ENCODE data around the gene PDLIM7.
"Not testable (repeated sequence)": the region's sequence is repeated elsewhere in the genome, so short reads cannot be mapped to it uniquely, and the experiment has no call there.

Gene PDLIM7

DNA sequence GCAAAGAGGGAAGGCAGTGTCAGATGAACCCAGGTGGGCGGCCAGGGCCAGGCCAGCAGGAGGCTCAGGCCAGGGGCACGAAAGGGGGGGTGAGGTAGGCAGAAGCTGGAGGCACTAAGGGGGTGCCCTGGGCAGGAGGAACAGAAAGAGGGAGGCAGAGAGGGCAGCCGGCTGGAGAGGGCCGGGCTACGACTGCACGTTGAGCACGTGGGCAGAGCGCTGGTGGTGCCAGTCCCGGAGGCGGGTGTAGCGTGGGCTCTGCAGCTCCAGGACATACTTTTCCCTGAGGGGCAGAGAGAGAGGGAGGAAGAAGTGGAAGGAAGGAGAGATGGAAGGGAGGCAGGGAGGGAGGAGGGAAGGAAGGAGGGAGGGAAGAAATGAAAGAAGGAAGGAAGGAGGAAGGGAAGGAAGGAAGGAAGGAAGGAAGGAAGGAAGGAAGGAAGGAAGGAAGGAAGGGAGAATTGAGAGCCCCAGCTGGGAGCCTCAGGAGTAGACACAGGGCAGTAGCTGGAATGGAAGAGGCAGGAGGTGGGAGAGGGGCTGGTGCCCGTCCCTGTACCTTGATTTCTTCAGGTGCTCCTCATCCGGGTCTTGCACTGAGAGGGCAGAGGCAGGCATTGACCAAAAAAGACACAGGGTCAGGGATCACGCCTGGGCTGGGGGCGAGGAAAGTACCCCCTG lies 7.0 kb downstream of the PDLIM7 start:
- no peak for DNase-seq (ENCODE audit: low read depth)

DNA sequence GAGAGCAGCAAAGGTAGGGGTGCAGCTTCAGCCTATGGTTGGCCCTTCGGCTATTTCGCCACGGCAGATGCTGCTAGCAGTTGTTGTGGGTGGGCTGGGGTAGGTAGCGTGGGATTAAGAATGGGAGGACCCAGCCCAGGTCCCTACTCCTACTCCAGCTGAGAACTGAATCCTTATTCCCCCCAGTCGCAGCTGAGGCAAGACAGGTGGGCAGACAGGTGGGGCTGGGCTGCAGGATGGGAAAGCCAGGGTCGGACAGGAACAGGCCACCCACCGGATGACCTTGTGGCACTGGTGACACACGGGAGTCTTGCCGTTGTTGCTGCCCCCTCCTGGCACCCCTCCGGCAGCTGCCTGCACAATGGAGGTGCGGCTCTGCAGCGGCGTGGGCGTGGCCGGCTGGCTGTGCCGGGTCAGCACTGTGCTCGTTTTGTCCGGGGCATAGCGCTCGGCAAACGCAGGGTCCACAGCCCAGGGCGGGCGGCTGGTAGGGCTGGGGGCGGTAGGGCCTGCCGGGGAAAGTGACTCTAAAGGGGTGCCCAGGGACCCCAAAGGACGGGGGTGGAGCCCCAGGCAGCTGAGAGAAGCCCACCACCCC lies 8.2 kb downstream of the PDLIM7 start:
- DNase-seq (ENCODE audit: low read depth) = no peak

DNA sequence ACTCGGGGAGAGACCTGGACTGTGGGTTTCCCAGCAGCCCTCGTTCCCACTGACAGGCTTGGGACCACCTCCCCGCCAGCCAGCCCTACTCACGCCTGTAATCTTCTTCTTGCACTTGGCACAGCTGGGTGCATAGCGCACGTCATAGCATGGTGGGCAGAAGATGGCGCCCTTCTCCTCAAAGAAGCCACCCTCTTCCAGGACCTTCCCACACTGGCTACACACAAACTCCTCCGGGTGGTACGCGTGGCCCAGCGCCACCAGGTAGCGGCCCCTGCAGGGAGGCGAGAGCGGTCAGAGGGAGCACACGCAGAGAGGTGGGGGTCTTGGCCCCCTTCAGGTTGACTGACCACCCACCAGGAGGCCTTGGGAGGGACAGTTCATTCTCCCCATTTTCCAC lies 9.4 kb downstream of the PDLIM7 start:
- no peak for DNase-seq (ENCODE audit: low read depth)

DNA sequence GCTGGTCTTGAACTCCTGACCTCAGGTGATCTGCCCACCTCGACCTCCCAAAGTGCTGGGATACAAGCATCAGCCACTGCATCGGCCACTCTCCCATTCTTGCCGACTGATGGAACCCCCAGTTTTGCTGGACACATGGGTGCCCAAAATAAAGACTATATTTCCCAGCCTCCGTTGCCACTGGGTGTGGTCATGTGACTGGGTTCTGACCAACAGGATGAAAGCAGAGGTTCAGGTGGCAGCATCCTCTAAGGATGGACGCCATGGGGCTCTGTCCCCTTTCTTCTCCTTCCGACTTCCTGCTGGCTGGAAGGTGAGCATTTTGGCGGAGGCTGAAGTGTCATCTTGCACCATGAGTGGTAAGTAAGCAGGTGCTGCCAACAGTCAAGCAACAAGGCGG lies 10.3 kb downstream of the PDLIM7 start:
- no peak for DNase-seq (ENCODE audit: low read depth)

DNA sequence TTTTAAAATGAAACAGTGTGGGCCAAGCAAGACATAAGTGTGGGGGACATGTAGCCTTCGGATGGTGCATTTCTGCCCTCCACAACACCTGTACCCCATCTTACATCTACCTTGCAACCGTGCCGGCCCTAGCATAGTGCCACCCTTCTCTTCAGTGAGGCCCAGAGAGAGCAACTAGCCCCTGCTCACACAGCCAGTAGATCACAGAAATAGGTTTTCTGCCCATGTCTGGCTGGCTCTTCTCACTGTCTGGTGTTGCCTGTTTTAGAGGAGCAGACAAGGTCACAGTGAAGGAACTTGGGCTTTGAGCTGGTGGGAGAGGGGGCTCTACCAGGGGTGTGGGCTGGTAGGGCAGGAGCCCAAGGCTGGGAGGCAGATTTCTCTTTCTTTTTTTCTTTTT lies 11.1 kb downstream of the PDLIM7 start:
- no peak for DNase-seq (ENCODE audit: low read depth)

DNA sequence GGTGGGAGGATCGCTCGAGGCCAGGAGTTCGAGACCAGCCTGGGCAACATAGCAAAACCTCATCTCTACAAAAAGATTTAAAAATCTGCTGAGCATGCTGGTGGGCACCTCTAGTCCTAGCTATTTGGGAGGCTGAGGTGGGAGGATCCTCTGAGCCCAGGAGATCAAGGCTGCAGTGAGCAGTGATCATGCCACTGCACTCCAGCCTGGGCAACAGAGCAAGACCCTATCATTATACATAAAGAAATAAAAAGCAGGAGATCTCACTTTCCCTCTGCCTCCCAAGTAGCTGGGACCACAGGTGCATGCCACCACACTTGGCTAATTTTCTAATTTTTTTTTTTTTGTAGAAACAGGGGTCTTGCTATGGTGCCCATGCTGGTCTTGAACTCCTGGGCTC lies 11.7 kb downstream of the PDLIM7 start:
- not testable (repeated sequence) for DNase-seq (ENCODE audit: low read depth)

DNA sequence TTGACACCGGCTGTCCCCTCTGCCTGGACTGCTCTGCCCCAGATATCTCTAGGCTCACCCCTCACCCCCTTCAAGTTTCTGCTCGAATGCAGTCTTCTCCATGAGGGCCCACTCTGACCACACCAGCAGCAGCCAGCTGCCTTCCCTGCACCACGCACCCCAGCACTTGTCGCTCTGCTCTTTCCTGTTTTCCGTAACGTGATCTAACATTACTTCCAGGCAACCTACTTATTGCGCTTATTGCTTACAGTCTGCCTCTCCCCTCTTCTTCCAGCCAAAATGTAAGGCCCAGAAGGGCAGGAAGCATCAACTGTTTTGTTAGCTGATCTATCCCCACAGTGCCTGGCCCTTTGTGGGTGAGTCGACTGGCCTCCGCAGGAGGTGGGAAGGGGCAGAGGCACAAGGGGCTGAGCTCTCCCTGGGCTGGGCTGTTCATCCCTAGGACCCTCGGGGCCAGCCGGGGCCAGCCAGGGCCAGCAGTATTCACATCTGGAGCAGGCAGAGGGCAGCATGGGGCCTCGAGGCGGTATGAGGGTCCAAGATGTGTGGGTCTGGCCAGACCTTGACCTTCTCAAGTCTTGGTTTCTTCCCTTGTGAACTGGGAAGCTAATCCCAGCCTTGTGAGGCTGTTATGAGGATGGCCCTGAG lies 12.4 kb downstream of the PDLIM7 start:
- DNase-seq (ENCODE audit: low read depth) = no peak

DNA sequence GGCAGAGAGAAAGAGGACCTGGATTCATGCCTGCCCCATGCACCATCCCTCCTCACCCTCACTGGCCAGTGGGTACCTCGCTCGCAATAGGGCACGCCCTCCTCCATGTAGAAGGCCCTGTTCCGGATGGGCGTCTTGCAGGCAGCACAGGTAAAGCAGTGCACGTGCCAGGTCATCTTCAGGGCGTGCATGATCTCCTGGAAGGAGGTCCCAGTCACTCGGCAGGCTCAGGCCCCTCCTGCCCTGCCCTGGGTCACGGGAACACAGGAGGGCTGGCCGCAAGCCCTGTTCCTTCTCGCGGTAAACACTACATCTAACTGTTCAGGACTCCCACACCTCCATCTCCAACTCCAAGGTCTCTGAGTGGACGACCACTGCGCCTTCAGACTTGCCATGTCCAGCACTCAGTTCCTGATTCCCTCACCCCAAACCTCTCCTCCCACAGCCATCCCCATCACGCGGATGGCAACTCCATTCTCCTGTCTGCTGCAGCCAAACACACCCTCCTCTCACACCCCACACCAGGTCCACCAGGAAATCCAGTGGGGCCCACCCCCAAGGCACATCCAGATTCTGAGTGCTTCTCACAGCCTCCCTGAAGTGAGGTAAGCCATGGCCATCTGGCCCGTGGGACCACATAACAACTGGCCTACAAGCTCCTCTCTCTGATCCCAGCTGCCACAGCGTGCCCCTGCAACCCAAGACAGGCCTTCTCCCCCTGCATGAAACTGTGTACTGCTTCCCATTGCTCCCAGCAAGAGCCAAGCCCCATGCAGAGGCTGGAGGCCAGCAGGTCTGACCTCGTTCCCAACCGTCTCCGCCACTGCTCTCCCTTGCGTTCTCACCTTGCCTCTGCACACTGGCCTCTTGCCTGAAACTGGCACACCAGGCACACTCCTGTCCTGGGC lies 13.2 kb downstream of the PDLIM7 start:
- DNase-seq (ENCODE audit: low read depth) = no peak

DNA sequence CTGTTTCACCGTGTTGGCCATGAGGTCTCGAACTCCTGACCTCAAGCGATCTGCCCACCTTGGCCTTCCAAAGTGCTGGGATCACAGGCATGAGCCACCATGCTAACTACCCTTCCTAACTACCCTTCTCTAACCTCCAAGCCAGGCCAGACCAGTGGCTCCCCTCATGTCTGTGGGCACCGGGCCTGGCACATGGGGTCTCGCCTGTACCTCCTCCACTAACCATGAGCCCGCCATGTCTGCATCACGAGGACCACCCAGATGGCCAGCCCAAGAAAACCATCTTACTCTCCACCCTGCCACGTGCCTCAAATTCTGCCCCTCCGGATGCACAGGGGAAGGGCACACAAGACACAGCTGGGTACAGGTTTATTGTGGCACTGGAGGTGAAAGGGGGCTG lies 14.4 kb downstream of the PDLIM7 start:
- DNase-seq (ENCODE audit: low read depth) = no peak

DNA sequence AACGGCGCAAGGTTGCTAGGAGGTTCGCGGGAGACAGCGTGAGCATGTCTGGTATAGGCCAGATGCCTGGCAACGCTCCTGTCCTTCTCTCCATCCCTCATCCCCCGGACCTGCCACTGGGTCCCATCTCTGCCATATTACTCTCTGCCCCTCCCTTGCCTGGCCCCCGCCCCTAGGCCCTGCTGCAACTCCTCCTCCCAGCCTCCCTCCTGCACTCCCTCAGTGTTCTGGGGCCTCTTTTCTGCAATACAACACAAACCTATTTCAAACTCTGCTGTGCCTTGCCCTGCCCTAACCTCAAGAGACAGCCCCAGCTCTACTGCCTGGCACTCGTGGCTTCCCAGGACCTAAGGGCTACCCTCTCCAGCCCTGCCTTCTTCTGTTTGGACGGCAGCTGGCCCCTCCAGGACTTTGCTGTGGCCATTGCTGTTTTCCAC lies 15.0 kb downstream of the PDLIM7 start:
- DNase-seq (ENCODE audit: low read depth) = no peak

DNA sequence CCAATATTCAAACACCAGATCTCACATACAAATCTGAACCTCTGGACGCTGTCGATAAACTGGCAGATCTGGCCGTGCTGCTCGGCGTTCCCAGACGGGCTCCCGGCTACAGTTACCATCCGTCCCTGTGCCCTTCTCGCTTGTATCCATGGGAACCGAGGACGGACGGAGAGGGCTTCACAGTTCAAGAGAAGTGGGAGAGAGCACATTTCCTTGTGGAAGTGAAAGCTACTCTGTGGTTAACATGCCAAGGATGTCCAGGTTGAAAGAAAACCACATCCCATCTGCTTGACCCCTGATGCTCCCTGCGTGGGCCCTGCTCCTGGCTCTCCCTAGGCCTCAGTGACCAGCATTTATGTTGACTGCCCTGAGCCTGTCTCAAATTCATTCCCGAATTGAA lies 17.6 kb downstream of the PDLIM7 start:
- no peak for DNase-seq (ENCODE audit: low read depth)

DNA sequence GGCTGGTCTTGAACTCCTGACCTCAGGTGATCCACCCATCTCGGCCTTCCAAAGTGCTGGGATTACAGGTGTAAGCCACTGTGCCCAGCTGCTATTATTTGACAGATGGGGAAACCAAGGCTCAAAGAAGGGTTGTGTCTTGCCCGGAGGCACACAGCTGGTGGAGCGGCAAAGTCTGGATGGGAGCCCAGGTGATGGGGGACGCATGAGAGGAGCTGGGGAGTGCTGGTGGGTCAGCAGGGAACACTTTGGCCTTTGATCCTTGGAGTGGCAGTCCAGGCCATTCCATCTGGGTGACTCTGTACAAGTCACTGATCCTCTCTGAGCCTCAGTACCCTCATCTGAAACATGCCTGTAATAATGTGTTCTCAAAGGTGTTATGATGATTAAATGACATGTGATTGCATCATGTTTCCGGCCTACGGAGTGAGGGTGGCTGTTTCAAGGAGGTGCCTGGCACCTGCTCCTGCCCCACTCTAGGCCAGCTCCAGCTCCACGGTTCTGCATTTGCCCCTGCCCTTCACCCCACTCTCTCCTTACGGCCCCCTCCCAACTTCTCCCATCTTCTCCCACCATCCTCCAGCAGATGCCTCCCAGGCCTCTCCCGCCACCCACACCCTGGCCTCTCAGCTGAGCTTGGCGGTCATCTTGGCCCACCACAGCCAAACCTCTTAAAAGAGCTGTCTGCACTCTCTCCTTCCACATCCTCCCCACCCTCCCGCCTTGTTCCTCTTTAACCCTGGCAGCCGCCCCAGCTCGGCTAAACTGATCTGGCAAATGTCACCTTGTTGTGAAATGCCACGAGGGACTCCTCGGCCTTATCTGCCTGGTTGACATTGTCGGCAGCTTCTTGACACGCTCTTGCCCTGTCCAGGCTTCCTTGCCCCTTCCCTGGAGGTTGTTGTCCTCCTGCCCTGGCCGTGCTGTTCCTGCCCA lies 18.4 kb downstream of the PDLIM7 start:
- no peak for DNase-seq (ENCODE audit: low read depth)

DNA sequence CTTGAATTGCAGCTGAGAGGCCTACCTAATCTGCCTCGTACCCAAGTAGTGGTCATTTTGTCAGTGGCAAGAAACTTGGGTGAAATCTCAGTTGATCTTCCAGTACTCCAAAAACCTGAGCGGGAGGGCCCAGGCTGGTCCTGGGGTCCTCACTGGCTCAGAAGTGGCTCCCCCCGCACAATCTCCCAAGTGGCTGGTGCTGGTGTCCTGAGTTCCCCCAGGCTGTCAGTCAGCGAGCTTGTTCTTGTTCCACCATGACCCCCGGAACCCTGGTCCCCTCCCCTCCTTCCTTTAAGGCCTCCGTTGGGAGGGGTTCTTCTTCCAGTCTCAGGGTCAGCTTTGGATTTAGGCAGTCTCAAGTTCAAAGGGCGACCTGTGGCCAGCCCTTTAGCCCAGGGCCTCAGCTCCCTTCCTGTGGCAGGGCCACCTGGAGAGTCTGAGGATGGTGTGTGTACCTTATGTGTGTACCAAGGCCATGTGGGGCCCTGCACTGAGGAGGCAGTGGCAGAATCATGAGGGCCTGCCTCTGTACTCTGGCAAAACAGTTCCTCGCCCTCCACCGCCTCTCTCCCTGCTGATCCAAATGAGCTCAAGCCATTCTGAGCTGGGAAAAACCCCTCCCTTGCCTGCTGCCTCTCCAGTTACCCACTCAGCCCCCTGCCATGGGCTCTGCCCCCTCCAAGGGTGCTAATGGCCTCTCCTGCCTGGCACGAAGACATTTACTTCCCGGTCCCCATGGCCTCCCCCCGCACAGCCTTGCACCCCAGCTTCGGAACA lies 19.5 kb downstream of the PDLIM7 start:
- DNase-seq (ENCODE audit: low read depth) = no peak

DNA sequence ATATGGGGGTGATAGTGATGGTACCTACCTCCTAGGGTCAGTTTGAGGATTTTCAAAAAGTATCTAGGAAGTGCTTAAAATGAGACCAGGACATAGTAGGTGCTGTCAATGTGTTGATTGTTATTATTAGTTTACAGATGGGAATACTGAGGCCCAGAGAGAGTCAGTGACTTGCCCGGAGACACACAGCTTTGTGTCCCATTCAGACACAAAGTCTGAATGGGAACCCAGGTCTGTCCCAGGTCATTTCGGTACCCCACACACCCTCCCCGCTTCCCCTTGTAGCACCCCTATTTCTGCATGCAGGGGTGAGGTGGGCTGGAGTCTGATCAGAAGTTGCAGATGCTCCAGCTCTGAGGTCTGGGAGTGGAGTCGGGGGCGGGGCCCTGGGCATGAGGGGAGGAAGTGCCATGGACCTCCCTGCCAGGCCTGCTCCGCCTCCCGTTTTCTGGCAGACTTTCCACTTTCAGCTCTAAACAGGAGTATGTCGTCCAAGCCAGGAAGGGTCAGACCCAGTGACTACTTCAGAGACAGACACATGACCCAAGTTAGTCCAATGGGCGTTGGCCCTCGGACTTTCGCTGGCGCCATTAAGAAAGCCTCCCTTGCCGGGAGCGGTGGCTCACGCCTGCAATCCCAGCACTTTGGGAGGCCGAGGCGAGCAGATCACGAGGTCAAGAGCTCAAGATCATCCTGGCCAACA lies 20.7 kb downstream of the PDLIM7 start:
- DNase-seq (ENCODE audit: low read depth) = no peak

DNA sequence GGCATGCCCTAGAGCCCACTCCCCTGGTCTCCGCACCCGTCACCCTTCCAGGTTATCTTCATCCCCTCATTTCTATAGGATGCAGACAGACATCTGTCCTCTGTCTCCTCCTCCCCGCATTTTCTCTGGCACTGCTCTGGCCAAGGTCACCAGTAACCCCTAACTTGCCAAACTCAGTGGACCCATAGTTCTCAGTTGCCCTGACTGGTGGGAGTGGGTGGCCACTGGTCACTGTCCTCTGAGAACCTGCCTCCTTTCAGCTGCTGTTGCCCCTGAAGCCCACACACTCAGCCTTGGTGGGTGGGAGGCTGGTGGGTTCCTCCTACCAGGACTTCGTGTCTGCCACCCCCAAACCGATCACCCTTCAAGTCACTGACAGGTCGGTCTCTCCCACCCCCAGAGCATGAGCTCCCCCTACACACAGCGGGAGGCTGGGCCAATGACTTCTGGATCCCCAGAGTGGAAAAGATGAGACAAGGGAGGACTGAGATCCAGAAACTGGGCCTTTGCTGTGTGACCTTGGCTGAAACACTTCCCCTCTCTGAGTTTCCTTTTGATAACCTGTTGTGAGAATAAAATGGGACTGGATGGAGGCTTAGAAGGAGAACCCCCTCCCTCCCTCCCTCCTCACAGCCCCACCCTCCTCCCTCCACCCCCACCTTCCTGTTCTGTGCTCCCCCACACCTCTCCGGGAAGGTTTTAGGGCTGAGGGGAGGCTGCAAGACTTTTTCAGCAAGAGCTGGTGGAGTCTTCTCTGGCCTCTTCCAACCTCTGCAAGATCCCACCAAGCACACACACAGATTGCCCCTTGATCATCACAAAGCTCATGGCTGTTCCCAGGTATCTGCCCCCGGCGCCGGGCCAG lies 21.6 kb downstream of the PDLIM7 start:
- DNase-seq (ENCODE audit: low read depth) = no peak

DNA sequence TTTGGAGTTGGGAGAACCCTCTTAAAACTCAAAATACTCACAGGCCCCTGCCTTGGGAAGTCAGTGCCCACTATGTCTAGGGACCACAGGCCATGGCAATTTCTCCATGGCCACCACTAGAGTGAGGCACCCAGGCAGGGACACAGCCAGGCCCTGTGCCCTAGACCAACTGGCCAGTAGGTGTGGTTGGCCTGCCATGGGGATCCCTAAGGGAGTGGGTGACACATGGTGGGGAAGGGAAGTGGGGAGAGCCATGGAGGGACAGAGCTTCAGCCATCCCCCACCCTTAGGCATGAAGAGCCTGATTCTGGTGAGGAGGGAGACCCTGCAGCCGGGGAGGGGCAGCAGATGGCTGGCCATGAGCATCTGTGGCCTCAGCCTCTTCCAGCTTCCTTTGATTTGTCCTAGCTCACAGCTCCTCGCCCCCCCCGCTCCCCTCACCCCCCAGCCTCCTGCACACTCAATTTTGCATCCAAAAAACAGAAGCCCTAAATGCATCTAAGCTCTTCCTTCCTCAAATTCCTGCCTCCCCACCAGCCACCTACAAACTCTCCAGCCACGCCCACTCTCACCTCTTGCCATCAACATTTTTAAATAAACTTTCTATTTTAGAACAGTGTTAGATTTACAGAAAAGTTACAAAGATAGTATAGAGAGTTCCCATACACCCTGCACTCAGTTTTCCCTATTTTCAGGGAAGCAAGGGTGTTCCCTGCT lies 22.4 kb downstream of the PDLIM7 start:
- no peak for DNase-seq (ENCODE audit: low read depth)

DNA sequence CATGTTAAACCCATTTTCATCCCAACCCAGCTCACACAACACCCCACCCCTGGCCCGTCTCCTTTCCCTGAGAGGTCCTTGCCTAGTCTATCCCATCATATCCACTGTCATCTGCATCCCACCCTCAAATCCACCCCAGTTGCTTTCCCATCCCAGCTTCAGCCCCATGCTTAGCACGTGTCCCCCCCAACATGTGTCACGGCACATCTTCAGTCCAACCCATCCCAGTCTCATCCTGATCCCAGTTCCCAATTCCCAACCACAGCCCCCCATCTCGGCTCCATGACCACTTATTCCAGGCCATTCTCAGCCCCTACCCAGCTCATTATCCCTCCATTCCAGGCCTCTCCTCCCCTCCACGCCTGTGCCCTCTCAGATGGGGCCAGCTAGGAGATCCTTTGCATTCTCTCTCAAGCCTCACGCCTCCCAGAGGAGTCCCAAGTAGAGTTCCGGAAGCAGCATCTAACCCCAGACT lies 23.4 kb downstream of the PDLIM7 start:
- DNase-seq (ENCODE audit: low read depth) = no peak

DNA sequence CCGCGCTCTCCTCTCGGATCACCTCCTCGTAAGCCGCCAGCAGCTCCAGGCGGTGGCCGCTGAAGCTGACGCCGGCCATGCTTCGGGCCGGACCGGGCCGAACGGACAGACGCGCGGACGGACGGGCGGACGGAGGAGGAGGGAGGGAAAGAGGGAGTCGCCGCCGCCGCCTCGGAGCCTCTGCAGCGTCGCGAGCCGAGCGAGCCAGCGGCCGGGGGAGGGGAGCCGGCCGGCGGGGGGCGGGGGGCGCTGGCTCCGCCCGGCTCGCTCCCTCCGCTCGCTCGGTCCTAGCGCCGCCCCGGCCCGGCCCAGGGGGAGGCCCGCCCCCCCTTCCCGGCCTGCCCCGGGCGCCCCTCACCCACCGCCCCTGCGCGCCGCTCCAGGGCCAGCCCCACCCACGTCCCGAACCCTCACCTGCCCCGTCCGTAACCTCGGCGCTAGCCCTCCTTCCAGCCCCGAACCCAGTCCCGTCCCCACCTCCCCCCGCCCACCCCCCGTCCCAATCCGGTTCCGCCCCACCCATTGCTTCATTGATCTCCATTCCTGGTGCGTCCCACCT lies 23.9 kb downstream of the PDLIM7 start, which contains the start of gene DBN1:
Gene DBN1, minus strand, starts transcription at position 192 of the 559 bp plus-strand sequence. Its CDS starts 113 bp downstream, at position 79.
- DNase-seq (ENCODE audit: low read depth) = no peak
